CD4-positive, alpha-beta T cell treated with Interleukin-15 for 4 hours (primary cell): ENCODE measurements around the gene SRGAP1.
"Not testable (repeated sequence)": the region's sequence is repeated elsewhere in the genome, so short reads cannot be mapped to it uniquely, and the experiment has no call there.

Experiments used
- DNase-seq: peaks from one replicate; pipeline ENCODE4 v3.0.0-alpha.2; 2020; ENCODE audit warnings: low spot score

The SRGAP1 gene

DNA sequence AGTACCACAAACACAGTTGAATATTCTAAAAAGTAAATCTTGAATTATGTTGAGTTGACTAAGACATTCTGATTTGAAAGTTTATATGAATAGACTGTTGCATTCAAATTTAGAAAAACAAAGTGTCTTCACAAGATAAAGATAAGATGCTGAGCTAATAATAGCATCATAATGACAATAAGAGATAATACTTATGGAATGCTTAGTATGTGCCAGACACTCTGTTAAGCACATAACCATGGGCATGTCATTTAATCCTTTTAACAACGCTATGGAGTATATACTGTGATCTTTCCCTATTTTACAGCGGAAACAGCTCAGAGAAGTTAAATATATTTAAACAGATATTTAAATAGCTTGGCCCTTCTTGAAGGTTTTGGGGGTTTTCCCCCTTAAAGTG, 163.4 kb downstream of the SRGAP1 start:
- DNase-seq = no peak

DNA sequence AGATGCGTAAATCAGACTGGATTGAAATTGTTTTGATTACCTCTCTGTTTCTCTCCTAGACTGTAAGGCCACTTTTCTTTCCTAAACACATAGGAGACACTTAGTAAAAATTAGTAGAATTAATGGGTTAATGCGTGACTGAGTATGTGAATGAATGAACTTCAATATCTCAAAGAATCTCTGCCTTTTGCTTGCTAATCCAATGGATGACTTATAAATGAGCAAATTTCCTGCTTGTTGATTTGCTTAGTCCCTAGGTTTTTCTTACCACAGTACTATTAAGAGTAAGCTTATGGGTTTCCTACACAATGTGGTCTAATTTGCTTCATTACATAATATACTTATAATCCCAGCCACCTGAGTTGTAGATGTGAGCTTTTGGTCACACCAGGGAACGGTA, 164.1 kb downstream of the SRGAP1 start:
- no peak for DNase-seq

DNA sequence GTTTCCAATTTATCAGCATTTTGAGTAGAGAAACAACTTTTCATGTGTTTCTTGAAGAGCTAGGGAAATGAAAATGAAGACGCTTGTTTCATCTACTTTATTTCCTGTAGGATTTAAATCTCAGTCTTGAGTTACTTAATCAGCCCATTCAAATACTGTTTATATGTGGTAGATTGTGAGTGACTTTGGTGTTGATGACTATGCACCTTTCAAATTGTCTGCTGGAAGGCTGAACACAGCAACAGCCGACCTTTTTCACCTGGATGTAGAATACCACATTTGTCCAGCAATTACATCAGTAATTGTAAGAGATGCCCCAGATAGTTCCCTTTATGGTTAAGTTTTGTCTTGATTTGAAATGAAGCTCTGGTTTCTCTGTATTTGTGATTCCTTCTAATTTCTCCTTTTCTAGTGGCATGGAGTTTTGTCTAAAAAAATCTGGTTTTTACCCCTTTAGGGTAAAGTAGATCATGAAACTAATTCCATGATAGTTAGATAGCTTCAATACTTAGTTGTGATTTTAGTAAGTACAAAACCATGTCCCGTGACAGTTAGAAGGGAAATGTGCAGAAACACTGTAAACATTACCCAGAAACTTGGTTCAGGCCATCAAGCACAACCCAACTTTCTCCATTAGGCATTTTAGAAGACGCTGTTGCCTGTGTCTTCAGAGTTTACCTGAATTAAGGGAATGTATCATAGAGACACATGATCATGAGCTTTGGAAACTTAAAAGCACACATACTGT, 165.0 kb downstream of the SRGAP1 start:
- no peak for DNase-seq

- DNase-seq = no peak
Observed at GRCh38 chr12:64010069-64010686, 165.7 kb downstream of the SRGAP1 start.

DNA sequence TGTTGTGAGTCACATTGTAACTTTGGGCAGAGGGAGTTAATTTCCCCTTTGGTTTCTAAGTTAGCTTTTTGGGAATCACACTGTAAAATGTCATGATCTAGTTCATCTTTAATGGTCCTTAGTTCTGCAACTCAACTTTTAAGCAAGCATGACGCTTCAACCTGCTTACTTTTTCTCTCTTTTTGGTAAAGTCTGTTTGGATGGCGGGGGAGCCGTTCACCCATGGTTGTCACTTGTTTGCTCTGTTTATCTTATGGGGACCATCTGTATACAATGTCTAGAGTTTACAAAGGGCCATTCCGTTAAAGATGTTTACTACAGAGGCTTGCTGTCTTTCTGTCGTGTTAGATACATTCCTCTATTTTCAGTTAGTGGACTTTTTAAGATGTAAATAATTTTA, 172.0 kb downstream of the SRGAP1 start:
- no peak for DNase-seq

- DNase-seq = not testable (repeated sequence)
Observed at GRCh38 chr12:64018116-64018515, 173.6 kb downstream of the SRGAP1 start.

DNA sequence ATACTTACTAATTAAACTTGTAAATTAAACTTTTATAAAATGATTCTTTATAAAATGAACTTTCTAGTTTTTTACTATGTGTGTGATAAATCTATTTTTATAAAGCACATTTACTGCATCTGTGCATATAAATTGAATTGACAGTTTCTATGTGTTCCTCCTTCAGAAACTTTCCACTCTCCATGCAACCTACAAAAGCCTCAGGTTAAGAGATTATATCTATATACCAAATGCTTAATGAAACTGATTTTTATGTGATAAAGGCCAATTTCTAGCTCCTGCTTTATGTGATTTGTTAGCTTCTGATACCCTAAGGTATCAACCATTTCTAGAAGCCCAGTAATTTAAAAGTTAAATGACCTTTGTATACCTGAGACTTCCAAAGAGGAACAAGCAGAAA, 174.0 kb downstream of the SRGAP1 start:
- DNase-seq = no peak

GRCh38 chr12:64019101-64019500, 174.6 kb downstream of the SRGAP1 start:
- DNase-seq = no peak

DNA sequence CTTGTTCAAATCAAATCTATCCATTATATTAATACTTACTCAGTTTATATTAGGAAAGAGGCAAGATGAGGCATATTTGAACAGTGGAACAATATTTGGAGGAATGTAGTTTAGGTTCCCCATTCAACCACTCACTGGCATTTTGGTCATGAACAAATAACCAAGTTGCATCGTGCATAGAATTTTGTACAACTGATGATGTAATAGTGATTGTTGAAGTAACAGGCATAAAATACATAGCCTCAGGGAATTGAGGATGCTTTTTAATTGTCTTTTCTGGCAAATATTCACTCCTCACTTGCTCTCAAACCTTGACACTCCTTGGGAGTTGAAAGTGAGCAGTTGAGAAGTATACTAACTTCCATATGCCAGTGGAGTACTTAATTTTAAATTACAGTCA, 175.2 kb downstream of the SRGAP1 start:
- DNase-seq = no peak

GRCh38 chr12:64025174-64025958, 180.9 kb downstream of the SRGAP1 start:
- no peak for DNase-seq

GRCh38 chr12:64027311-64027710, 182.8 kb downstream of the SRGAP1 start:
- no peak for DNase-seq

DNA sequence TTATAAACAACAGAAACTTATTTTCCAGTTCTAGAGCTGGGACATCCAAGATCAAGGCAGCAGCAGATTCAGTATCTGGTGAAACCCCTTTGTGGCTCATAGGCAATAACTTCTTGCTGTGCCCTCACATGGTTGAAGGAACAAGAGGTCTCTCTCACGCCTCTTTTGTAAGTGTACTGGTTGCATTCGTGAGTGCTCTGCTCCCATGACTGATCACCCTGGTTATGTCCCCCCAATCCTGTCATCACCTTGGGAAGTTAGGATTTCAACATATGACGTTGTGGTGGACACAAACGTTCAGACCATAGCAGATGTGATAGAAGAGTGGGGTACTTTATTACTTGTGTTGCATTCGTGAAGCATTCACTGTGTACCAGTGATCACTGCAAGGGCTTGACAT, 184.0 kb downstream of the SRGAP1 start:
- DNase-seq = no peak

DNA sequence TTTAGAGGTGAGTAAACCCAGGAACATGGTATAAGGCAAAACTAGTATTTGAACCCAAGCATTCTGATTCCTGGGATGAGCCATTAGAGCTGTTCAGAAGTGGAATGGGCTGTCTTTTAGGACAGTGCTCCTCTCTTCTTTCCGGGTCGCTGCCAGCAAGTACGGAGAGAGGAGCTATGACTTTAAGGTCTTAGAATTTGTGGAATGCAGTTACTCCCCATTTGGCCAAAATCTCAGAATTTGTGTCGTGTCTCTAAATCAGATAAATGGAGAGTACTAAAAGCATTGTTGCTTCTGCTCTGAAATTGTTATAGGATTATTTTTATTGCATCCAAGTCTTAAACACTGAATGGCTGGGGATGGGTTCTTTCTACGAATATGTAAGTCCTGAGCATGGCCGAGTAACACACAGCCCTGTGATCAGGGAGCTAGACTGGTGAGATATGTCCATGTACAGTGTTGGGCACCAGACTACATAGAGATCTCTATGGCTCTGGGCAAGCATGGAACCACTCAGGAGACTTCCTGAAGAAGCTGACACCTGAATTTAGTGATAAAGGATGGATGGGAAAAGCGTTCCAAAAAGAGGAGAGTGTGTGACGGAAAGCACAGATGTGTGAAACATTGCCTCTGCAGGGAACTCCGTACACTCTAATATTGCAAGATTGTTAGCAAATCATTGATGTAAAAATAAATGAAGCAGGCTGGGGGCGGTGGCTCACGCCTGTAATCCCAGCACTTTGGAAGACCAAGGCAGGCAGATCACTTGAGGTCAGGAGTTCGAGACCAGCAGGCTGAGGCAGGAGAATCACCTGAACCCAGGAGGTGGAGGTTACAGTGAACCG, 184.7 kb downstream of the SRGAP1 start:
- DNase-seq = no peak

GRCh38 chr12:64030155-64030554, 185.7 kb downstream of the SRGAP1 start:
- DNase-seq = no peak

GRCh38 chr12:64034056-64034455, 189.6 kb downstream of the SRGAP1 start:
- DNase-seq = not testable (repeated sequence)

- no peak for DNase-seq
Observed at GRCh38 chr12:64034901-64035576, 190.5 kb downstream of the SRGAP1 start.

DNA sequence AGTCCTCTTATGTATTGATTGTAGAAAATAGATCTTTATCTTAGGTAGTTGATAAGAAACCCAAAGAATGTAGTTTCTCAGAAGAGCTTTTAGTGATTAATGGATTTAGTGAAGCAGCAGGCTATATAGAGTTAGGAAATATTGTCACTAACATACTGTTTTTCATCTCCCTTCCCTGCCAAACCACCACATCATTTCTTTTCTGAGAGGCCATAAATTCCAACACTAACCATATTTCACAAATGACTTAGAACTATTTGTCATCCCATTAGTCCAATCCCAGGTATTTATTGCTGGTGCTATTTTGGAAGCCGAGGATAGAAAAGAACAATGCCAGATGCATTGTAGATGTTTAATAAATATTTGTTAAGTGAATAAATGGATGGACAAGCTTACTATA, 191.9 kb downstream of the SRGAP1 start:
- no peak for DNase-seq

DNA sequence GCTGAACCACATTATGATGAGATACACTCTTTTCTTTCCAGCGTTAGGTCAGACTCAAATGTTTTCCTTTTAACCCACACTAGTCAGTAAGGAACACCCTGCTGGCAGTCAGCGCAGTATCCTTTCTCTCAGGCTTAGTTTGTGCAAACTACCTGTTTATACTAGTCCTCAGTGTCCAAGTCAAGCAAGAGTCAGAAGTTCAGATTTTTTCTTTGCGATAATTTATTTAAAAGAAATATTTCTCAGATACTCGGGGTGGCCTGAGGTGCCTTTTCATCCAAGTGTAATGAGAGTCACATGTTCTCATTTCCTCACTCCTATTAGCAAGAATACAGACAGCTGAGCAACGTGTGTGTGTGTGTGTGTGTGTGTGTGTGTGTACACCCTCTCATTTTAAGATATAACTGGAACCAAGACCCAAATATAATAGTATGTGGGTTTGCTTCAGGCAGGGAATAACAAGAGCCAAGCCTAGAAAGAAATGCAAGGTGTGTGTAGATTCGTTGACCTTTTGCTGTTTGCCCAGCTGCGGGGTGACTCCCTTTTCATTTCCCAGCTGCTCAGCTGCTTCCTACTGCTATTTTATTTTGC, 194.9 kb downstream of the SRGAP1 start:
- DNase-seq = no peak

DNA sequence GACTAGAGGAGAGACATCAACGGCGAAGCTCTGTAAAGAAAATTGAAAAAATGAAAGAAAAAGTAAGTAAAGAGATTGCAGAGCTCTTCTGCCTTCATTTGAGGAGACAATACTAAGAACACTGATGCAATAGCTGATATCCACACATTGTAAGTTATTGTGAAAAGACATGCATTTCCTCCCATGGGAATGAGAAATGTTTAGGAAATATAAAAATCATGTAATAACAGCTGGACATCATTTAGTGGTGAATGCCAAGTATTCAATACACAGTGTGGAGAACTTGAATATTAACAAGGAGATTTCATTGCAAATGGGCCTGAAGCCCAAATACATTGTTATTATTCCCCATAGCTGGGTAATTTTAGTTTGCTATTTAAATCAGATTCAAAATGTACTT, 198.4 kb downstream of the SRGAP1 start:
- no peak for DNase-seq

- no peak for DNase-seq
Observed at GRCh38 chr12:64044191-64044590, 199.7 kb downstream of the SRGAP1 start.

- DNase-seq = no peak
Observed at GRCh38 chr12:64051057-64051456, 206.6 kb downstream of the SRGAP1 start.
